Measurements from ENCODE around the gene ESR1. TPM values are rescaled to one million over a fixed set of nuclear protein-coding genes. Genes with fewer than 3 reads are reported as not detected.

Gene ESR1
- total RNA-seq, 1 donor from 2014 or later = not detected

DNA sequence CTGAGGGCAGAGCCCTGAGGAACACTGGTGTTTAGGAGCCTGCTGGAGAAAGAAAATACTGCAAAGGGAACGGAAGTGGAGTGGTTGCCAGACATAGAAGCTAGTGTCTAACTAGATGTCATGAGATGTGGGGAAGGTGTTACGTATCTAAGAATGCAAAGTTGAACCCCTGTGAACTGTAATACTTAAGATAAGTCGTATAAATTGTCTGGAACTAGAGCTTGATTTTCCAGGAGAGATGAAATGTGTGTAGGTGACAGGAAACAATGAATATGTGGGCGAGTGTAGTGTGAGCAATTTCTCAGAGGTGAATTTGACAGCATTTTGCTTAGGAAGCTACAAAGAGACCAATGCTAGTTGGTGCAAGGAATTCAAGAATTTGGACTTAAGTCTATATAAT, 27.9 kb downstream of the ESR1 start:
- H3K4me3 Mint-ChIP-seq (ENCODE audit: low read depth) = no peak overlapping the region
- no peak for DNase-seq (ENCODE audit: low spot score, unreplicated experiment)
- no peaks in the 10 kb centered on the region for H3K9me3 Mint-ChIP-seq (ENCODE audit: low read depth)
- H3K36me3 Mint-ChIP-seq (ENCODE audit: insufficient read depth) = no peaks in the 10 kb centered on the region
- TF ChIP-seq, protein P1, sequence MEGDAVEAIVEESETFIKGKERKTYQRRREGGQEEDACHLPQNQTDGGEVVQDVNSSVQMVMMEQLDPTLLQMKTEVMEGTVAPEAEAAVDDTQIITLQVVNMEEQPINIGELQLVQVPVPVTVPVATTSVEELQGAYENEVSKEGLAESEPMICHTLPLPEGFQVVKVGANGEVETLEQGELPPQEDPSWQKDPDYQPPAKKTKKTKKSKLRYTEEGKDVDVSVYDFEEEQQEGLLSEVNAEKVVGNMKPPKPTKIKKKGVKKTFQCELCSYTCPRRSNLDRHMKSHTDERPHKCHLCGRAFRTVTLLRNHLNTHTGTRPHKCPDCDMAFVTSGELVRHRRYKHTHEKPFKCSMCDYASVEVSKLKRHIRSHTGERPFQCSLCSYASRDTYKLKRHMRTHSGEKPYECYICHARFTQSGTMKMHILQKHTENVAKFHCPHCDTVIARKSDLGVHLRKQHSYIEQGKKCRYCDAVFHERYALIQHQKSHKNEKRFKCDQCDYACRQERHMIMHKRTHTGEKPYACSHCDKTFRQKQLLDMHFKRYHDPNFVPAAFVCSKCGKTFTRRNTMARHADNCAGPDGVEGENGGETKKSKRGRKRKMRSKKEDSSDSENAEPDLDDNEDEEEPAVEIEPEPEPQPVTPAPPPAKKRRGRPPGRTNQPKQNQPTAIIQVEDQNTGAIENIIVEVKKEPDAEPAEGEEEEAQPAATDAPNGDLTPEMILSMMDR (IDR thresholded peaks at IDR 0.05; ENCODE audit: unreplicated experiment) = no peak
- H3K27me3 Mint-ChIP-seq = peaks cover 13% of the 10 kb centered on the region
- no peaks in the 10 kb centered on the region for H3K4me1 Mint-ChIP-seq (ENCODE audit: low read depth)
- H3K27ac Mint-ChIP-seq = no peak overlapping the region

DNA sequence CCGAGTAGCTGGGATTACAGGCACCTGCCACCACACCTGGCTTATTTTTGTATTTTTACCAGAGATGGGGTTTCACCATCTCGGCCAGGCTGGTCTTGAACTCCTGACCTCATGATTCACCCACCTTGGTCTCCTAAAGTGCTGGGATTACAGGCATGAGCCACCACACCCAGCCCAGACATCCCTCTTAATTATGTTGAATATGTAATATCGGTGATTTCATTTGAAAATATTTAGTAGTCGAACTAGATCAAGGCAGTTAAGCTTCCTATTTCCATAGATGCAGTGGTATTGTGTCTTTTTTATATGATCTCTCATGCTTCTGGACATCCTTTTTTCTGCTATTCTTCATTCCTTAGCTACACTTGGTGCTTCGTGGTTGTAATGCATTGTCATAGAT, 29.7 kb downstream of the ESR1 start:
- Mint-ChIP-seq H3K36me3 (ENCODE audit: insufficient read depth) (no peaks in the 10 kb centered on the region), H3K4me1 (ENCODE audit: low read depth) (no peaks in the 10 kb centered on the region), H3K27ac (no peak overlapping the region), H3K4me3 (ENCODE audit: low read depth) (no peak overlapping the region), H3K9me3 (ENCODE audit: low read depth) (no peaks in the 10 kb centered on the region), H3K27me3 (peaks cover 22% of the 10 kb centered on the region)
- TF ChIP-seq, protein P1 (IDR thresholded peaks at IDR 0.05; ENCODE audit: unreplicated experiment) = no peak
- DNase-seq (ENCODE audit: low spot score, unreplicated experiment) = no peak

DNA sequence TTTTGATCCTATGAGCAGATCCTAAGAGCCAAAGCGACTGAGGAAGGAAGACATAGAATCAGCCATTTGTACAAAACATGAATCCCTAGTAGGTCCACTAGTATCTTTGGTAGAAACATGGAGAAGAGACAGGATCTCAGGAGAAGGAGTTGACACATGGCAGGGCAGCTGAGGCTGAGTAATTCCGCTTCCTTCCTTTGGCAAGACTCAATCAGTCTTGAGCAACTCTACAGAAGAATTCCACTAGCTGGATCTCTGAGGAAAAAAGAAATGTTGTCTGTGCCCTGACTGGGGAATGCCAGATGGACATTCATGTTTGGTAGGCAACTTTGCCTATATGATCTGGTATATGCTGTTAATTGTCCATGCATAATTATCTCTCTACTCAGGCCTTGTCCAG, 35.3 kb downstream of the ESR1 start:
- TF ChIP-seq, protein P1 (IDR thresholded peaks at IDR 0.05; ENCODE audit: unreplicated experiment) = no peak
- no peak for DNase-seq (ENCODE audit: low spot score, unreplicated experiment)
- no peaks in the 10 kb centered on the region for H3K9me3 Mint-ChIP-seq (ENCODE audit: low read depth)
- H3K27me3 Mint-ChIP-seq = peaks cover 9% of the 10 kb centered on the region
- no peak overlapping the region for H3K27ac Mint-ChIP-seq
- no peak overlapping the region for H3K4me3 Mint-ChIP-seq (ENCODE audit: low read depth)
- H3K4me1 Mint-ChIP-seq (ENCODE audit: low read depth) = no peaks in the 10 kb centered on the region
- H3K36me3 Mint-ChIP-seq (ENCODE audit: insufficient read depth) = no peaks in the 10 kb centered on the region

DNA sequence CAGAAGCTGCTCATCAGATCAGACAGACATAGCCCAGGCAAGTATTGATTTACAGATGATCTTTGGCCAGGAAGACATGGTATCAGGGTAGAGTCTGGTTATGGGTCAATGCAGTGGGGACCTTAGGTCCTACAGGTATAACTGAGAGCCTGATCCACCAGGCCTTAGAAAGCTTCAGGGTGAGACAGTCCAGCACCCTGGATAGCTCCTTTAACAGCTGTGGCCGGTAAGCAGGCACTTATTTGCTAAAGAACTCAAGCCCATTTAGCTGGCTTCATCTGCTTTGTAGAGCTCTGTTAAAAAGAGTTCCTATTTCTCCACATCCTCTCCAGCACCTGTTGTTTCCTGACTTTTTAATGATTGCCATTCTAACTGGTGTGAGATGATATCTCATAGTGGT, 39.6 kb downstream of the ESR1 start:
- Mint-ChIP-seq H3K27ac (no peak overlapping the region), H3K4me1 (ENCODE audit: low read depth) (no peaks in the 10 kb centered on the region), H3K9me3 (ENCODE audit: low read depth) (no peaks in the 10 kb centered on the region), H3K27me3 (peaks cover 9% of the 10 kb centered on the region), H3K4me3 (ENCODE audit: low read depth) (no peak overlapping the region), H3K36me3 (ENCODE audit: insufficient read depth) (no peaks in the 10 kb centered on the region)
- TF ChIP-seq, protein P1 (IDR thresholded peaks at IDR 0.05; ENCODE audit: unreplicated experiment) = no peak
- peak; percentile 41 for DNase-seq (ENCODE audit: low spot score, unreplicated experiment)

DNA sequence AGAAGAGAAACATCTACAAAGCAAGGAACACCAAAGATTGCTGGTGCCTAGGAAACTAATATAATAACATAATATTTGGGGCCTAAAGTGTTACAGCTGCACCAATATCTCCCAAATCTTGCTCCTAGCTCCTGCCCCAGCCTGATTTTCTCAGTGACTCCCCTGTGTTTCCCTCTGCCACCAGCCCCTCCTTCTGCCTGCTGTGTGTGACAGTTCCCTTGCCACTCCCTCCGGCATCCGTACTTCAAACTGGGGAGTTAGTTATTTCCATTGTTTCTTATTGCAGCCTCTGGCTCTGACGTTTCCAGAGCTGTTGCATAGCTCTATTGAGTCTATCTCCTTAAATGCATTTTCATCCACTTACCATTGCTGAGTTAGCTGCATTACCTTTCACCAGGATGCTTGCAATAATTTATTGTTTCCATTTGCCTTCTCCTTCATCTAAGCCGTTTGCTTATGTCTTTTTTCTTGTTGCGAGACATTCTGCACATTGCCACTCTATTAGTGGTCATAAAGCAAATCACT, 43.1 kb downstream of the ESR1 start:
- peaks cover 13% of the 10 kb centered on the region for H3K27me3 Mint-ChIP-seq
- no peak for DNase-seq (ENCODE audit: low spot score, unreplicated experiment)
- TF ChIP-seq, protein P1 (IDR thresholded peaks at IDR 0.05; ENCODE audit: unreplicated experiment) = no peak
- no peaks in the 10 kb centered on the region for H3K9me3 Mint-ChIP-seq (ENCODE audit: low read depth)
- H3K4me1 Mint-ChIP-seq (ENCODE audit: low read depth) = no peaks in the 10 kb centered on the region
- no peak overlapping the region for H3K4me3 Mint-ChIP-seq (ENCODE audit: low read depth)
- no peak overlapping the region for H3K27ac Mint-ChIP-seq
- H3K36me3 Mint-ChIP-seq (ENCODE audit: insufficient read depth) = no peaks in the 10 kb centered on the region
